Measurements from ENCODE around the gene RIPOR3. TPM values are rescaled to one million over a fixed set of nuclear protein-coding genes. Genes with fewer than 3 reads are reported as not detected.

RIPOR3 gene
- polyA plus RNA-seq, 2 of the 4 experiments (the other 2 are of a cell fraction), result 0.03 to 0.06 TPM

- TF ChIP-seq E2F6 (IDR thresholded peaks at IDR 0.05; ENCODE audit: borderline replicate concordance, low read depth), result no peak
These were observed 135.7 kb downstream of the RIPOR3 start (continued) for GRCh38 chr20:50555662-50556061.

- FAIRE-seq, result no peak
- H3K4me2 ChIP-seq, result no peak overlapping the region
- no peak overlapping the region for H3K27ac ChIP-seq
- POLR2A ChIA-PET, result no interaction called here
- no peak for DNase-seq (ENCODE audit: low read depth in 1 of 2, low spot score in 1 of 2)
- ATAC-seq, result no peak
- CTCF ChIA-PET, result interaction anchor here (0.6 to 14.1 kb wide), 5 partner anchors 12 to 210 kb away, joined by 3 to 171 read pairs (median 4); no protein-coding TSS in a partner anchor
- 90% methylated on average over 4 of the region's 4 CpGs for WGBS (ENCODE audit: missing lambda C conversion rate)
- no peaks in the 10 kb centered on the region for H3K9me3 ChIP-seq
- no peak overlapping the region for H3K4me3 ChIP-seq
- H3K4me1 ChIP-seq, result peaks cover 15% of the 10 kb centered on the region
- TF ChIP-seq CHD4 (IDR thresholded peaks at IDR 0.05; ENCODE audit: borderline replicate concordance) (no peak), ZNF302 (CRISPR knock-in tag; IDR thresholded peaks at IDR 0.05) (no peak), GATA3 (IDR thresholded peaks at IDR 0.05; ENCODE audit: borderline replicate concordance) (no peak), RFX5 (IDR thresholded peaks at IDR 0.05) (no peak)
These were observed 136.4 kb downstream of the RIPOR3 start for GRCh38 chr20:50554694-50555579.

GRCh38 chr20:50552979-50553378, 138.4 kb downstream of the RIPOR3 start:
- ChIA-PET CTCF (interaction anchor here (0.5 to 0.9 kb wide), 2 partner anchors 89 to 329 kb away, joined by 3 to 4 read pairs; no protein-coding TSS in a partner anchor), POLR2A (no interaction called here)
- TF ChIP-seq E2F6 (IDR thresholded peaks at IDR 0.05; ENCODE audit: borderline replicate concordance, low read depth) (no peak), FOSB (CRISPR knock-in tag; IDR thresholded peaks at IDR 0.05) (no peak), HMGXB4 (CRISPR knock-in tag; IDR thresholded peaks at IDR 0.05; ENCODE audit: borderline replicate concordance) (no peak), CBX2 (IDR thresholded peaks at IDR 0.05; ENCODE audit: borderline replicate concordance, low read depth) (no peak), CHD2 (IDR thresholded peaks at IDR 0.05; ENCODE audit: low read length, partially characterized antibody) (no peak), ZNF302 (CRISPR knock-in tag; IDR thresholded peaks at IDR 0.05) (no peak), ZC3H11A (IDR thresholded peaks at IDR 0.05) (no peak), EP300 (IDR thresholded peaks at IDR 0.05) (no peak), HDAC2 (IDR thresholded peaks at IDR 0.05) (no peak), CTCF (IDR thresholded peaks at IDR 0.05) (no peak), RFX5 (IDR thresholded peaks at IDR 0.05) (no peak), RAD21 (conservative IDR thresholded peaks at IDR 0.05 in 1 of 2, IDR thresholded peaks at IDR 0.05 in 1 of 2) (no peak), NR3C1 (IDR thresholded peaks at IDR 0.05) (no peak), MAZ (IDR thresholded peaks at IDR 0.05; ENCODE audit: borderline replicate concordance, low read depth, low read length) (no peak), NFE2L2 (conservative IDR thresholded peaks at IDR 0.05; ENCODE audit: low read length) (no peak)
- Histone ChIP-seq H3K27ac (no peak overlapping the region), H3K9me3 (no peaks in the 10 kb centered on the region), H3K4me1 (peaks cover 5% of the 10 kb centered on the region; the same call in 2 of the 3 replicates), H3K4me2 (no peak overlapping the region), H3K4me3 (no peak overlapping the region)
- WGBS (ENCODE audit: missing lambda C conversion rate), result 94% methylated on average over 3 of the region's 3 CpGs
- FAIRE-seq (no peak), ATAC-seq (no peak), DNase-seq (ENCODE audit: low read depth in 1 of 2, low spot score in 1 of 2) (no peak)
